GM19023 (cell line): Measurements from ENCODE around the gene CMTM3.
"Not testable (repeated sequence)": the region's sequence is repeated elsewhere in the genome, so short reads cannot be mapped to it uniquely, and the experiment has no call there.

Experiments used
- ATAC-seq: cut with Tn5 transposase; IDR thresholded peaks from one replicate; pipeline ENCODE4 v1.9.1; 2021; ENCODE audit warnings: mild to moderate bottlenecking, moderate library complexity; ENCODE audit not compliant: unreplicated experiment

CMTM3 gene

GRCh38 chr16:66581246-66581952 is 23.1 kb upstream of the CMTM3 start:
- no peak for ATAC-seq

- ATAC-seq, result no peak
Measured at GRCh38 chr16:66585481-66586239, 18.8 kb upstream of the CMTM3 start.

- no peak for ATAC-seq
Measured at GRCh38 chr16:66587881-66588600, 16.5 kb upstream of the CMTM3 start.

- ATAC-seq, result peak; percentile 81
Measured at GRCh38 chr16:66588981-66589713, 15.4 kb upstream of the CMTM3 start.

GRCh38 chr16:66590322-66590721 is 14.2 kb upstream of the CMTM3 start:
- ATAC-seq, result no peak

GRCh38 chr16:66591018-66591417 is 13.5 kb upstream of the CMTM3 start:
- no peak for ATAC-seq

GRCh38 chr16:66592241-66592640 is 12.3 kb upstream of the CMTM3 start:
- ATAC-seq, result no peak

- no peak for ATAC-seq
Measured at GRCh38 chr16:66592814-66593213, 11.7 kb upstream of the CMTM3 start.

- ATAC-seq, result no peak
Measured at GRCh38 chr16:66594739-66595138, 9.8 kb upstream of the CMTM3 start.

- ATAC-seq, result not testable (repeated sequence)
Measured at GRCh38 chr16:66596559-66596958, 7.9 kb upstream of the CMTM3 start.

- ATAC-seq, result no peak
Measured at GRCh38 chr16:66596986-66597848, 7.3 kb upstream of the CMTM3 start.

- ATAC-seq, result no peak
Measured at GRCh38 chr16:66598111-66598510, 6.4 kb upstream of the CMTM3 start.

- ATAC-seq, result no peak
Measured at GRCh38 chr16:66599726-66600125, 4.8 kb upstream of the CMTM3 start.

GRCh38 chr16:66600477-66600876 is 4.0 kb upstream of the CMTM3 start:
- ATAC-seq, result no peak

- no peak for ATAC-seq
Measured at GRCh38 chr16:66601471-66601870, 3.0 kb upstream of the CMTM3 start.

- ATAC-seq, result no peak
Measured at GRCh38 chr16:66603537-66604375, 748 bp upstream of the CMTM3 start.

GRCh38 chr16:66605177-66605978 is 874 bp downstream of the CMTM3 start:
- peak; percentile 11 for ATAC-seq

- peak; percentile 33 for ATAC-seq
Measured at GRCh38 chr16:66605979-66606751, 1.7 kb downstream of the CMTM3 start.
